NCI-H2227 treated with DMSO at 0.1 percent for 48 hours (cell line): ENCODE data around the gene TKT.
"Not testable (repeated sequence)": the region's sequence is repeated elsewhere in the genome, so short reads cannot be mapped to it uniquely, and the experiment has no call there.

Experiments
- DNase-seq: peaks from one replicate; lab custom pipeline; 2025; lab: John Stamatoyannopoulos, UW

TKT gene, protein sequence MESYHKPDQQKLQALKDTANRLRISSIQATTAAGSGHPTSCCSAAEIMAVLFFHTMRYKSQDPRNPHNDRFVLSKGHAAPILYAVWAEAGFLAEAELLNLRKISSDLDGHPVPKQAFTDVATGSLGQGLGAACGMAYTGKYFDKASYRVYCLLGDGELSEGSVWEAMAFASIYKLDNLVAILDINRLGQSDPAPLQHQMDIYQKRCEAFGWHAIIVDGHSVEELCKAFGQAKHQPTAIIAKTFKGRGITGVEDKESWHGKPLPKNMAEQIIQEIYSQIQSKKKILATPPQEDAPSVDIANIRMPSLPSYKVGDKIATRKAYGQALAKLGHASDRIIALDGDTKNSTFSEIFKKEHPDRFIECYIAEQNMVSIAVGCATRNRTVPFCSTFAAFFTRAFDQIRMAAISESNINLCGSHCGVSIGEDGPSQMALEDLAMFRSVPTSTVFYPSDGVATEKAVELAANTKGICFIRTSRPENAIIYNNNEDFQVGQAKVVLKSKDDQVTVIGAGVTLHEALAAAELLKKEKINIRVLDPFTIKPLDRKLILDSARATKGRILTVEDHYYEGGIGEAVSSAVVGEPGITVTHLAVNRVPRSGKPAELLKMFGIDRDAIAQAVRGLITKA

DNA sequence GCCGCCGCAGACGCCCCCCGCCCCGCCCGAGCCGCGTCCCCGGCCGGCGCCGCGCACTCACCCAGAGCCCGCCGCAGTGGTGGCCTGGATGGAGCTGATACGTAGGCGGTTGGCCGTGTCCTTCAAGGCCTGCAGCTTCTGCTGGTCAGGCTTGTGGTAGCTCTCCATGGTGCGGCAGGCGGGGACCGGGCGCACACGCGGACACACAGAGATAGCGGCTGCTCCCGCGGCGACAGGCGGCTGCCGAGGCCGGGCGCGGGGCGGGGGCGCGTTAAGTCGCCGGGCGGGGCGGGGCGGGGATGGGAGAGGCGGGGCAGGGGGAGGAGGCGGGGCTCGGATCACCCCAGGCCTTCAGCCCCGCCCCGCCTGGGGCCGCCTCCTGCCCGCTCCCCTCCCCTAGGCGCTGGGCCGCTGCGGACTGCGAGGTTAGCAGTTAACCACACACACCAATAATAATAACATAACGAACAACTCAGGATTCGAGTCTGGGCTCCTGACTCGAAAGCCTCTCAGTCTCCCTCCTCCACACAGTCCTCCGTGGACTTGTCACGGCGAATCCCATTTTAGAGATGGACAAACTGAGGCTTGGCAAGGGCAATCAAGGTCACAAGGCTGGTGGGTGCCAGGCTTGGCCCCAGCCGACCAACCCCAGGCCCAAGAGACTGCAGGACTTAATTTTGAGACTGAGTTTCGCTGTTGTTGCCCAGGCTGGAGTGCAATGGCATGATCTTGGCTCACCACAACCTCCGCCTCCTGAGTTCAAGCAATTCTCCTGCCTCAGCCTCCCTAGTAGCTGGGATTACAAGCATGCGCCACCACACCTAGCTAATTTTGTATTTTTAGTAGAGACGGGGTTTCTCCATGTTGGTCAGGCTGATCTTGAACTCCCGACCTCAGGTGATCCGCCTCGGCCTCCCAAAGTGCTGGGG, at the start of gene TKT:
Gene TKT (minus strand): TSS at position 248 of the 929 bp plus-strand sequence. CDS start 80 bp downstream, at position 168.
- DNase-seq, result peak; percentile 46

DNA sequence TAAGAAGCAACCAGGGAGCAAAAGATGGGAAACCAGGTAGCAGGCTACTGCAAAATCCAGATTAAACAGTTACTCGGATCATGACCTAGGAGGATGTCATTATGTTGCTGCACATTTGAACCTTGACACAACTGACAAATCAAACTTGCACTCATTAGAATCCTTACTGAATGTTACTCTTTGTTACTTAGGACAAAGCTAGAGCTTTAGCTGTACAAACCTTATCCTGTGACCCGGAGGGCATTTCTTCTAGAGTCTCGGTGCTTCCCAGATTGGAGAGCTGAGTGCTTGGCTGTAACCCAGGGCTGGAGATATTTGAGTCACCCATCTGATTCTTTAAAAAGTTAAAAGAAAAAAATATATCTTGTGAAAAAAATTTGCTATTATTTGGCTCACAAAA, 48.1 kb upstream of the TKT start:
- DNase-seq, result no peak

DNA sequence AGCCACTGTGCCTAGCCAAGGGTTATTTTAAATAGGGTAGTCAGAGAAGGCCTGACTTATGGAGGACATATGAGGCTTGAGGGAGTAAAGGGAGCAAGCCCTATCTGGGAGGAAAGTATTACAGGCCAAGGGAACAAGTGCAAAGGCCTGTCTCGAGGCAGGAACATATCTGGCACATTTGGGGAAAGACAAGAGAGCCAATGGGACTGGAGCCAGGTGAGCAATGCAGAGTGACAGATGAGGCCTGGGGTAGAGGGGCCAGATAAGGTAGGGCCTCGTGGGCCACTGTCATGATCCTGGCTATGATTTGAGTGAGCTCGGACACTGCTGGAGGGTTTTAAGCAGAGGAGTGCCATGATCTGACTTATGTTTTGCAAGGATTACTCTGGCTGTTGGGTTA, 47.7 kb upstream of the TKT start:
- no peak for DNase-seq

DNA sequence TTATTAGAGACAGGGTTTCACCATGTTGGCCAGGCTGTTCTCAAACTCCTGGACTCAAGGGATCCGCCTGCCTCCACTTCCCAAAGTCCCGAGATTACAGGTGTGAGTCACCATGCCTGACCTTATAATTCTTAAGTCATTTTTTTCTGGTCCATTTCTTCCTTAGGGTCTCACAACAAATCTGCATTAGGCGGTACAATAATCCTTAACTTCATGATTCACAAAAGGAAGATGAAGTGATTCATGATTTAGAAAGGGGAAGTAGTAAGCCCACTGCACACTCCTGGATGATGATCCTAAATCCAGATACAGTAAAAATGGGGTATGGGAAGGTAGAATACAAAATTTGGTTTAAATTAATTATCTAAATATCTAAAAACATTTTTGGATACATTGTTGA, 45.0 kb upstream of the TKT start:
- DNase-seq, result no peak

DNA sequence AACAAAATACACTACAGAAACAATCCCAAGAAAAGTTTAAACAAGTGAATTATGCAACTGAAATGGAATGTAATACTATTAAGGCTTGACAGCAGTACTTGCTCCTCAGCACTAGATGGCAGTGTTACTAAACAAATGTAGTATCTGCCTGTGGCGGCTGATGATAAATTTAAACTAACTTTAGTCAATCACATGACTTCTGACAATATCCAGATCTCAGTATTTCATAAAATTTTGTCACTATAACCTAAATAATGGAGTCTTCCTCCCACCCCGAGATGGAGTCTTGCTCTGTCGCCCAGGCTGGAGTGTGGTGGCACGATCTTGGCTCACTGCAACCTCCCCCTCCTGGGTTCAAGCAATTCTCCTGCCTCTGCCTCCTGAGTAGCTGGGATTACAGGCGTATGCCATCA, 43.8 kb upstream of the TKT start:
- peak; percentile 37 for DNase-seq

DNA sequence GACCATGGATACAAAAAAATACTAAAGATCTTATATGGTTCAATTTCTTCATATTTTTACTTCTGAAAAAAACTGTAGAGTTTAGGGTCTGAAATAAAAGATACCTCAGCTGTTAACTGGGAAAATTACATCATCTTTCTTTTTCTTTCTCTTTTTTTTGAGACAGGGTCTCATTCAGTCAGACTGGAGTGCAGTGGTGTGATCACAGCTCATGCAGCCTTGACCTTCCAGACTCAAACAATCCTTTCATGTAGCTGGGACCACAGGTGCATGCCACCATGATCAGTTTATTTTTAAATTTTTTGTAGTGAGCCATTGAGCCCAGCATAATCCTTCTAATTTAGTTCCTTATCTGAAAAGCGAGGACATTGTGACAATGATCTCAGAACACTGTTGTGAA, 39.6 kb upstream of the TKT start:
- DNase-seq, result no peak

DNA sequence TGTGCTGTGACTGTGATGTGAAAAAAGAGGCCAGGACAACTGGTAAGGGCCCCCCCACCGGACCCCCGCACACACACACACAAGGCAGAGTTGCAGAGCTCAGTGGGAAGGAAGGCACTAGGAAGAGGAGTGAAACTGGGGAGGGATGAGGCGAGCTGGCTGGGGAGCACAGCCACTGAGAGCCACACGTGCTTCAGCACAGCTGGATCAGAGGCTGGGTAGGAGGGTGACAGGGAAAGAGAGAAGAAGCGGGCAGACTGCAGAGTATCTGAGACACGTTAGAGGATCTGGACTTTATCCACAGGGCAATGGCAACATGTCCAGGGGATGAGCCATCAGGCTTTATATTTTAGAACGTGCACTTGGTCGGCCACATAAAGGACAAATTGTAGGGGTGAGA, 38.0 kb upstream of the TKT start:
- DNase-seq, result no peak

DNA sequence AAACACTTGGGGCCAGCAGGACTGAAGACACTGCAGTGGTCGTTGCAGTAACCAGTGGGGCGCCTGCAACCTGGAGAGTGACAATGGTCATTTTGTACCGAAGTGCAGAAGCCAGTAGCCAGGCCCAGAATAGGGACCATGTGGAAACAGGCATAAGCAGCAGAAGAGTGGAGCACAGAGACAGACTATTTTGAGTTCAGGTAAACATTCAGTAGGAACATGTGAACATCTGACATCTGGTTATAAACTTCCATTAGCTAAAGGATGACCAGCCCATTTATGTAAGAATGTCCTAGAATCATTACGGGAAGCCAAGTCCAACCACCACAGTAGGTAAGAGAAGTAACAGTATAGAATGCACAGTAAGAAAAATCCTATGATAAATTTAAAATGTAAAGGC, 32.4 kb upstream of the TKT start:
- no peak for DNase-seq

DNA sequence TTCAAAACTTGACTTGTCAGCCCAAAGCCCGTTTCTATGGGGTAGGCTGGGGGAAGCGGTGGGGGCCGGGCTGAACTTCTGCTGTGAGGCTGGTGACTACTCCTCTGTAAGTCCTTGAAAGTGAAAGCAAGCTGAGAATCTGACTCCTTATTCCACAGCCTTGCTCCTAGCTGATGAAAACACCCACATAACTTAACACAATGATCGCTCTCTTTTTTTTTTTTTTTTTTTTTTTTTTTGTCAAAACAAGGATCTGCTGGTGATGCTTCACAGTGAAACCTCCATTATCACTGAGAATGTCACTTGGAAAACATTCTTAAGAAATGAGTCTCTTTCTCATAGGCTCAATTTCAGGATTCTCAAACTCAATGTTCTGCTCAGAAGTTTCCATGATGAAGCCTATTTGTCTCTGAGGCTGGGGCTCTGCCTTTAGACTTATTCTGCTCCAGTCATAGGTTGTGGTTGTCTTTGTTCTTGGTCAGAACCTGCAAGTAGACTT, 31.4 kb upstream of the TKT start:
- DNase-seq, result no peak

DNA sequence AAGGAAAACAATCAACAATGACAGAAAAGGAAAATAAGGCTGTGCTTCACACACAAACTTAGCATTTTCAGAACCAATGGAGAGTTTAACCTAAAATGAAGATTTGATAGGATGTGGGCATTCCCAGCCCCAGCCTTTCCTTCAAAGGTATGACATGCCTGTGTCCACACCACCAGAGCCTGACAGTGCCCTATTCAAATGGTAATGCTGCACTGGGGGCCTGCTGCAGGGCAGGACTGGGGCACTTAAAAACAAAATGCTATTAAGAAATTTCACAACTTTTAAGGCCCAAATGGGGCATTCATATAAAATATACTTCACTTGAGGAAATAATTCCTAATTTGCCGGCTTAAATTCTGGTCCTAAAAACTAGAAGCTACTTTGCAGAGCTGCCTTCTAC, 30.9 kb upstream of the TKT start:
- no peak for DNase-seq

DNA sequence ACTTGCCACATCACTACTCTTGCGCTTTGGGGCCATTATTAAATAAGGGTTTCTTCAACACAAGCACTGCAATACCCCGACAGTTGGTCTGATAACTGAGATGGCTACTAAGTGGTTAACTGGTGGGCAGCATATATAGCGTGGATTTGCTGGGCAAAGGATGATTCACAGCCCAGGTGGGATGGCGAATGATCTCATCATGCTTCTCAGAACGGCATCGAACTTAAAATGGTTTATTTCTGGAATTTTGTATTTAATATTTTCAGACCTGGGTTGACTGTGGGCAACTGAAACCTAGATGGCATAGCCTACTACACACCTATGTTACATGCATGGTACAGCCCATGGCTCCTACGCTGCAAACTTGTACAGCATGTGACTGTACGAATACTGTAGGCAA, 26.8 kb upstream of the TKT start:
- no peak for DNase-seq

DNA sequence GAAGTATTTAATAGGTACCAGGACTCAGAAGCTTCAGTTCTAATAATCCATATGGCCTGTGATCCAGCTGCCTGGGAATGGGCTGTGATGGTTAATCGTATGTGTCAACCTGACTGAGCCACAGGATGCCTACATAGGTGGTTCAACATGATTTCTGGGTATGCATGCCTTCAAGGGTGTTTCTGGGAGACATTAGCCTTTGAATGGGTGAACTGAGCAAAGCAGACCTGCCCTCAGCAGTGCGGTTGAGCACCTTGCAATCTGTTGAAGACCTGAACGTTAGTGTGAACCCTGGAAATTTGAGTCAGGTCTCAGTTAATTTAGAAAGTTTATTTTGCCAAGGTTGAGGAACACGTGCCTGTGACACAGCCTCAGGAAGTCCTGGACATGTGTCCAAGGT, 22.8 kb upstream of the TKT start:
- DNase-seq, result no peak

DNA sequence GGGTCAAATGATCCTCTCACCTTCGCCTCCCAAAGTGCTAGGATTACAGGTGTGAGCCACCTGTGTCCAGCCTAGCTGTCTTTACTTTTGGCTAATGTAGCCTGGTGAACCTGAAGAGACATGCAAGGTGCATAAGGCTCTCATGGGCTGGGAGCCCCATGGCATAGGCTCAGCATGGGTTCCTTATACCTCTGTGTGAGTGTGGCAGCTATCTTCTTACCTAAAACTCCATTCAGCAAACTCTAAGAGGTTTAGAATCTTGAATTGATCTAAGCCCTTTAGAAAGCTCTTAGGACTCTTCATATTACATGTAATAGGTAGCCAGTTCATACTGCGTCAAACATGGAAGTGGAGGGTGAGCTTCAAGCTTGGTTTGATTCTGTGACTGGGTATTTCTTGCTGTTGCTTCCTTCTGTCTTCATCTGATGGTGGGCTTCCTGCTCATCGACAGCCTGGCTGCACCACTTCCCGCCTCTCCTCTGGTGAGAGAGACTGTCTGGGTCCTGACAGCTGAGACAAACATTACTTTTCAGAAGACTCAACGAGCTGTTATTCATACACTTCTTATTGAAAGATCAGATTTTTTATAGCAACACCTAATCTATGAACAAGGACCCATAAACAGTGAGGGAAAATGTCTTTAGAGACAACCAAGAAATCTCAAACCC, 19.2 kb upstream of the TKT start:
- no peak for DNase-seq

DNA sequence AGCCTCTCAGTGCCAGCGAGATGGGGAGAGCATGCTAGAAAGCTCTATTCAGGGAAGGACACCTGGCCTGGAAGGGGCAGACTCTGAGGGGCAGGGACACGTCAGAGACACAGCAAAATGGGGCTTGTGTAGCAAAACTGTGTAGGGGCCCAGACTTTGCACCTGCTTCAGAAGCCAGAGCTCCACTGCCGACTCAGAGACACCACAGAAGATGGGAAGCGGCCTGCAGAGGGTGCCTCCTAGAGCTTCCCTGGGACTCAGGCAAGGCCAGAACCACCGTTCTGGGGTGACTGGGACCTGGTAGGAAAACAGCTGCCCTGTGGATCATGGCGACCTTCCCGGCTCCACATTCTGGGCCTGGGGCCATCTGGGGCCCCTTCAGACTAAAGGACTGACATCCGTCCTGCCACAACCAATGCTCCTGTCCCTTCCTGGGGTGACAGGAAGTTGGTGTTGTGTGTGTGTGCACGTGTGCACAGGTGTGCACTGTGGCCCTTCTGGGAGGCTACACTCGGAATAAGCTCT, 17.4 kb upstream of the TKT start:
- DNase-seq, result no peak

DNA sequence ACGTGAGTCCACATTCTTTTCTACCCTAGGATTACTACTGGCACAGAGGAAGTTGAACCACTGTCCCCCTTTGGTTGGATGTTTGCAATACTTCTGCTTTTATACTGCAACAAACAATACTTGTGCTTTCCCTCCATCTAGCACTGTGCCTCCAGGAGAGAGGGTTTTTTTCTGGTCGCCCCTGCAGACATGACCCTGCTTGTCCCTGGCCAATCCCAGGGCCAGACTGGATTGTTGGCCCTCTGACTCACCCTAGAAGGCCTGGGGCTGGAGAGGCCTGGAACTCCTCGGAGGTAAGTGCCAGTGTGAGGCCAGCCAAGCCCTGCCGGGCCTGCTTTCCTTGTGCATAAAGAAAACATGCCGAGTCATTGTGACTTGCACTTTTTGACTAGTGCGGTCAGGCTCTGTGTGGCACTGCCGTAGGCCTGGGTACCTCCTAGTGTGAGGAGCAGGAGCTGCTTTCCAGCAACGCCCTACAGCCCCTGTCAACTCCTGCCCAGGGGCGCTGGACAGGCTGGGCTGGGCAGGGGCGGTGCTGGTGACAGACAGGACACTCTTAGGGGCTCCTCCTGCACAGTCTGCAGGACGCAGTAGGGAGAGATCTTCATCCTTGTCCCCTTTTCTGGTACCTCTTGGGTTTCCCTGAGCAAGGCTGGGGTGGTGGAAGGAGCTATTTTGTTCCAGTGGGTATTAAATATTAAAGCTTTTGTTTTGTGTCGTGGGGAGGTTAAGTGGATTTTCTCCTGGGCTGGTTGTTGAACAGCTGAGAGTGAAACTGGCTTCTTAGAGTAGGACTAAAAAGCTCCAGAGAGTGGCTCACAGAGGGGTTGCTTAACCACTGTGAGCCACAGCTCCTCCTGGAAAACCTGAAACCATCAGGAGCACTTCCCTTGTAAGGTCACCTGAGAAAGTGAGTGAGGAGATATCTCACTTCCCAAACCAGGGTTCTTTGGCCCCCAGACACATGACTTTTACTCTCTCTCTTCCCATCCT, 14.4 kb upstream of the TKT start:
- peak; percentile 47 for DNase-seq

DNA sequence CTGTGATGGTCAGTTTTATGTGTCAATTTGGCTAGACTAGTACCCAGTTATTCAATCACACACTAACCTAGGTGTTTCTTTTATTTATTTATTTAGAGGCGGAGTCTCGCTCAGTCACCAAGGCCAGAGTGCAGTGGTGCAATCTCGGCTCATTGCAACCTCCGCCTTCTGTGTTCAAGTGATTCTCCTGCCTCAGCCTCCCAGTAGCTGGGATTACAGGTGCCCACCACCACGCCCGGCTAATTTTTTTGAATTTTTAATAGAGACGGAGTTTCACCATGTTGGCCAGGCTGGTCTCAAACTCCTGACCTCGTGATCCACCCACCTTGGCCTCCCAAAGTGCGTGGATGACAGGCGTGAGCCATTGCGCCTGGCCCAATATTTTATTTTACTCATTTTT, 13.4 kb upstream of the TKT start:
- not testable (repeated sequence) for DNase-seq

DNA sequence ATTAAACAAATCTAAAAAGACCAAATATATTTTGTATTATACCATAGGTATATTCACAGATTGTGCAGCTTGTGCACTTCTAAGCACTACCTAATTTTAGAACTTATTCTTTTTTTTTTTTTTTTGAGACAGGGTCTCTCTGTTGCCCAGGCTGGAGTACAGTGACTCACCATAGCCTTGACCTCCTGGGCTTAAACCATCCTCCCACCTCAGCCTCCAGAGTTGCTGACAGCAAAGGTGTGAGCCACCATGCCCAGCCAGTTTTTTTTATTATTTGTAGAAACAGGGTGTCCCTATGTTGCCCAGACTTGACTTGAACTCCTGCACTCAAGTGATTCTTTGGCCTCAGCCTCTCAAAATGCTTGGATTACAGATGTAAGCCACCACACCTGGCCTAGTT, 11.9 kb upstream of the TKT start:
- DNase-seq, result no peak

DNA sequence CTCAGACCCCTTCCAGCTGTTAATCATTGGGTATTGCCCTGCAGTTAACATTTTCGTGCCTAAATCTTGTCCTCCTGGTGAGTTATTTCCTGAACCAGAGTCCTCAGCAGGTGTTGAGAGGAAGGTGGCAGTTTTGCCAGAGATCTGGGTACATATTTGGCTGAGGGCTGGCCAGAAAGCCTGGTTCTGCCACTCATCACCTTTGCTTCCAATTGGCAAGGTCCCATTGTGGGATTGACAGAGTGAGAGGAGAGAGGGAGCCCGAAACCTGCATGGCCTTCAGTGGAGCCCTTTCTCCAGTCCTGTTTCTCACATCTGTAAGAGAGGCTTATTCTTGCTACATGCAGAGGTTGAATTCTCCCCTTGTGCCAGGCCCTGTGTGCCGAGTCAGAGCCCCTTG, 8.9 kb upstream of the TKT start:
- no peak for DNase-seq

DNA sequence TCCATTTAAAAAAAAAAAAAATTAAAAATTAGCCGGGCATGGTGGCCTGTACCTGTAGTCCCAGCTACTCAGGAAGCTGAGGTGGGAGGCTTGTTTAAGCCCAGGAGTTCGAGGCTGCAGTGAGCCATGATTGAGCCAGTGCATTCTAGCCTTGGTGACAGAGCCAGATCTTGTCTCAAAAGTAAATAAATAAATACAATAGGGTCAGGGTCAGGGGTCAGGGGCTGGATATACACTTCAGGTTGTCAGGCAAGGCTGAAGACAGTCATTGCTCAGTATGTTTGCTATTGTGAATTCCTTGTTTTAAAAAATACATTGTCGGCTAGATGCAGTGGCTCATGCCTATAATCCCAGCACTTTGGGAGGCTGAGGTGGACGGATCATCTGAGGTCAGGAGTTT, 8.1 kb upstream of the TKT start:
- no peak for DNase-seq

DNA sequence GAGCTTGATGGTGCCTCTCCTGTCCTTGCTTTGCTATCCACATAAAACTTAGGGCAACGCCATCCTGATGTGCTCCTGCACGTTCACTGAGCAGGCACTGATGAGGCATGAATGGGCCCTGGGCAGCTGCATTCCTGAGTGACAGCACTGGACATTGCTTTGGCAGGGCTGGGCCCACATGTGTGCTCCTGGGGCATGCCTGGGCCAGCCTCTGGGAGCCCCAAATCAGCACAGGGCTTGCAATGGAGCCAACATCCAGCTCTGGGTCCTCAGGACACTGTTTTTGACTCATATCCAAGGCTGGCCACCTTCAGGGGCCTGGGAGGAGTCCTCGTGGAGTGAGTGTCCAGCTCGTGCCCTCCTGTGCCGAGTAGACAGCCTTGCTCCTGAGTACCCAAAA, 5.9 kb upstream of the TKT start:
- DNase-seq, result no peak
